Tibial artery (tissue), 4 donors: Measurements from ENCODE around the gene SUGCT.
A peak's percentile ranks its signal among the peaks of the same experiment; 100 is the strongest.

Experiments
- DNase-seq, 2 donors: peaks; one replicate each; pipeline ENCODE4 v3.0.0-alpha.2; 2019
- H3K27ac ChIP-seq, 2 donors: fragments of 200-600 bp; sonication (generic) in 1 of 2; 1 replicate in 1 of 2; 2 replicates in 1 of 2; pipeline ENCODE4 v1.5.1; 2018 to 2019; ENCODE audit warnings: mild to moderate bottlenecking in 1 of 2
- H3K27me3 ChIP-seq, 2 donors: fragments of 200-600 bp; sonication (generic) in 1 of 2; one replicate each; pipeline versions ENCODE4 v1.5.1 to v1.6.0; 2016 to 2019
- H3K36me3 ChIP-seq, 3 donors: fragments of 200-600 bp; sonication (generic) in 2 of 3; one replicate each; pipeline ENCODE4 v1.5.1; 2016 to 2019; ENCODE audit warnings: mild to moderate bottlenecking in 2 of 3
- H3K4me1 ChIP-seq, 4 donors: fragments of 200-600 bp; sonication (generic) in 2 of 4; 1 replicate in 3 of 4; 2 replicates in 1 of 4; pipeline ENCODE4 v1.5.1; 2016 to 2019
- H3K4me3 ChIP-seq, 2 donors: fragments of 200-600 bp; sonication (generic) in 1 of 2; 1 replicate in 1 of 2; 2 replicates in 1 of 2; pipeline ENCODE4 v1.5.1; 2018 to 2019; ENCODE audit warnings: mild to moderate bottlenecking in 2 of 2
- H3K9me3 ChIP-seq, 3 donors: fragments of 200-600 bp; sonication (generic) in 1 of 3; one replicate each; pipeline ENCODE4 v1.5.1; 2016 to 2019
- CTCF ChIP-seq, 2 experiments: fragments of 200-600 bp in 1 of 2; fragments of 450-650 bp in 1 of 2; IDR thresholded peaks; one replicate each; pipeline ENCODE4 v1.5.1; 2017 to 2019; ENCODE audit warnings: antibody characterized with exemption in 2 of 2, mild to moderate bottlenecking in 1 of 2, moderate library complexity in 1 of 2
- intact Hi-C: fragments of 100-400 bp; cut with DNase I; formaldehyde crosslinking; loops from one replicate; pipeline ENCODE4 v1.15.0; 2023; ENCODE audit warnings: low total_unique reads

SUGCT gene

GRCh38 chr7:40221836-40222235, 87.0 kb downstream of the SUGCT start:
- TF ChIP-seq CTCF (IDR thresholded peaks at IDR 0.05), result no peak
- no peaks in the 10 kb centered on the region for H3K27me3 ChIP-seq
- no peak overlapping the region for H3K4me3 ChIP-seq
- peaks cover 0 to 5% (median 0%) of the 10 kb centered on the region in 3 donors for H3K36me3 ChIP-seq
- peak overlapping the region; percentile 72 to 87 for H3K27ac ChIP-seq
- peak; percentile 23 to 76 for DNase-seq
- peaks cover 0 to 55% (median 18%) of the 10 kb centered on the region in 4 donors for H3K4me1 ChIP-seq
- no peaks in the 10 kb centered on the region for H3K9me3 ChIP-seq
- intact Hi-C loops, result no loop called here

- intact Hi-C loops, result no loop called here
- no peaks in the 10 kb centered on the region for H3K27me3 ChIP-seq
- H3K4me1 ChIP-seq, result peaks cover 0 to 55% (median 18%) of the 10 kb centered on the region in 4 donors
- peaks cover 0 to 3% (median 0%) of the 10 kb centered on the region in 3 donors for H3K36me3 ChIP-seq
- H3K27ac ChIP-seq, result peak overlapping the region; percentile 72 to 87
- no peak overlapping the region for H3K4me3 ChIP-seq
- no peak for TF ChIP-seq CTCF (IDR thresholded peaks at IDR 0.05)
- DNase-seq, result no peak
- no peaks in the 10 kb centered on the region for H3K9me3 ChIP-seq
Observed at GRCh38 chr7:40223451-40224127, 88.8 kb downstream of the SUGCT start.

GRCh38 chr7:40230101-40230500, 95.3 kb downstream of the SUGCT start:
- Histone ChIP-seq H3K9me3 (no peaks in the 10 kb centered on the region), H3K27ac (no peak overlapping the region), H3K4me3 (no peak overlapping the region), H3K36me3 (no peaks in the 10 kb centered on the region), H3K27me3 (no peaks in the 10 kb centered on the region), H3K4me1 (peaks cover 0 to 8% (median 0%) of the 10 kb centered on the region in 4 donors)
- no peak for DNase-seq
- TF ChIP-seq CTCF (IDR thresholded peaks at IDR 0.05), result no peak
- intact Hi-C loops, result loop anchor here (10.0 kb wide), 2 partner anchors 375 to 535 kb away; no protein-coding TSS in a partner anchor

- H3K36me3 ChIP-seq, result no peaks in the 10 kb centered on the region
- H3K27me3 ChIP-seq, result no peaks in the 10 kb centered on the region
- no peak overlapping the region for H3K4me3 ChIP-seq
- no peaks in the 10 kb centered on the region for H3K9me3 ChIP-seq
- TF ChIP-seq CTCF (IDR thresholded peaks at IDR 0.05), result no peak
- DNase-seq, result no peak
- intact Hi-C loops, result loop anchor here (10.0 kb wide), 2 partner anchors 373 to 533 kb away; no protein-coding TSS in a partner anchor
- H3K27ac ChIP-seq, result peak overlapping the region; percentile 52 to 55
- H3K4me1 ChIP-seq, result peaks cover 0 to 8% (median 0%) of the 10 kb centered on the region in 4 donors
Observed at GRCh38 chr7:40231796-40232195, 97.0 kb downstream of the SUGCT start.

- peak overlapping the region; percentile 52 to 55 for H3K27ac ChIP-seq
- intact Hi-C loops, result loop anchor here (10.0 kb wide), 2 partner anchors 372 to 532 kb away; no protein-coding TSS in a partner anchor
- no peaks in the 10 kb centered on the region for H3K9me3 ChIP-seq
- no peak for DNase-seq
- H3K27me3 ChIP-seq, result no peaks in the 10 kb centered on the region
- H3K36me3 ChIP-seq, result no peaks in the 10 kb centered on the region
- no peak overlapping the region for H3K4me3 ChIP-seq
- peak; percentile 66 to 79 for TF ChIP-seq CTCF (IDR thresholded peaks at IDR 0.05)
- peaks cover 0 to 8% (median 0%) of the 10 kb centered on the region in 4 donors for H3K4me1 ChIP-seq
Observed at GRCh38 chr7:40232242-40232893, 97.6 kb downstream of the SUGCT start.
